ENCODE results near the gene SCD5. TPM values are rescaled to one million over a fixed set of nuclear protein-coding genes. Genes with fewer than 3 reads are reported as not detected.

Gene SCD5
- total and polyA plus RNA-seq, 2 of the 13 experiments (the other 11 are each of a cell fraction or from before 2014, with no cell fraction given) = not detected

GRCh38 chr4:82666970-82667665 lies 131.5 kb downstream of the SCD5 start:
- no peaks in the 10 kb centered on the region for H3K79me2 ChIP-seq (ENCODE audit: insufficient read depth, low read length)
- FAIRE-seq = no peak
- in situ Hi-C loops (cut with HindIII; ENCODE audit: extremely low pct_ligation_motif_present, low pct_unique_long_range_greater_than_20kb) (no loop called here), intact Hi-C loops (cut with micrococcal nuclease; ENCODE audit: unreplicated experiment) (no loop called here)
- ChIA-PET CTCF (ENCODE audit: low intra/inter-chr PET ratio, low total read pairs) (no interaction called here), POLR2A (no interaction called here)
- H3K4me2 ChIP-seq (ENCODE audit: low read depth, low read length) = no peak overlapping the region
- H3K9ac ChIP-seq (ENCODE audit: insufficient read depth, low read depth, low read length) = no peak overlapping the region
- no peaks in the 10 kb centered on the region for H3K36me3 ChIP-seq (replicated peaks in 1 of 2; ENCODE audit: control insufficient read depth in 1 of 2, insufficient read depth in 2 of 2, low read length in 2 of 2)
- no TSS peak for BruUV-seq (replicated peaks)
- H3K4me3 ChIP-seq (replicated peaks in 1 of 3; ENCODE audit: insufficient read depth in 1 of 3, low read depth in 2 of 3, low read length in 3 of 3) = no peak overlapping the region
- H2AFZ ChIP-seq (ENCODE audit: low read length) = no peak overlapping the region
- no peak for DNase-seq (ENCODE audit: low spot score)
- no peaks in the 10 kb centered on the region for H3K4me1 ChIP-seq (ENCODE audit: insufficient read depth, low read length)
- no peak for ATAC-seq
- no peak overlapping the region for H3K27ac ChIP-seq (ENCODE audit: extremely low read length, insufficient read depth, low read length)
- H3K9me3 ChIP-seq (ENCODE audit: low read length) = no peaks in the 10 kb centered on the region
- 73% methylated on average over 5 of the region's 5 CpGs for WGBS (ENCODE audit: low lambda C conversion rate)
- no peaks in the 10 kb centered on the region for H4K20me1 ChIP-seq (ENCODE audit: insufficient read depth, low read length)
- TF ChIP-seq TAF15 (IDR thresholded peaks at IDR 0.05; ENCODE audit: low read depth, low read length, poor library complexity, severe bottlenecking) (no peak), ZNF205 (CRISPR knock-in tag; IDR thresholded peaks at IDR 0.05) (no peak), ZNF572 (CRISPR knock-in tag; IDR thresholded peaks at IDR 0.05) (no peak), ZNF24 (IDR thresholded peaks at IDR 0.05) (no peak), ZNF207 (IDR thresholded peaks at IDR 0.05; ENCODE audit: borderline replicate concordance) (no peak), ZNF883 (CRISPR knock-in tag; IDR thresholded peaks at IDR 0.05; ENCODE audit: not compliant biosample characterization) (no peak), TAF1 (CRISPR knock-in tag; IDR thresholded peaks at IDR 0.05) (no peak), AGO1 (IDR thresholded peaks at IDR 0.05; ENCODE audit: low read depth, low read length, poor library complexity, severe bottlenecking) (no peak), MED1 (CRISPR knock-in tag; IDR thresholded peaks at IDR 0.05) (no peak), ZNF75D (CRISPR knock-in tag; IDR thresholded peaks at IDR 0.05; ENCODE audit: borderline replicate concordance) (no peak), ZNF607 (CRISPR knock-in tag; IDR thresholded peaks at IDR 0.05; ENCODE audit: borderline replicate concordance) (no peak)
- no peaks in the 10 kb centered on the region; a peak in 1 of 5 replicates for H3K27me3 ChIP-seq (ENCODE audit: control insufficient read depth in 1 of 2, insufficient read depth in 2 of 2, low read length in 2 of 2)
